GM12874 (cell line): Measurements from ENCODE around the gene PRH1.

ENCODE experiments used
- TF ChIP-seq, protein P1 (sequence below): IDR thresholded peaks from 2 replicates; pipeline ENCODE4 v1.5.1; 2011; ENCODE audit warnings: low read depth, mild to moderate bottlenecking, control low read depth, low read length, moderate library complexity; ENCODE audit not compliant: insufficient read depth

Gene PRH1

DNA sequence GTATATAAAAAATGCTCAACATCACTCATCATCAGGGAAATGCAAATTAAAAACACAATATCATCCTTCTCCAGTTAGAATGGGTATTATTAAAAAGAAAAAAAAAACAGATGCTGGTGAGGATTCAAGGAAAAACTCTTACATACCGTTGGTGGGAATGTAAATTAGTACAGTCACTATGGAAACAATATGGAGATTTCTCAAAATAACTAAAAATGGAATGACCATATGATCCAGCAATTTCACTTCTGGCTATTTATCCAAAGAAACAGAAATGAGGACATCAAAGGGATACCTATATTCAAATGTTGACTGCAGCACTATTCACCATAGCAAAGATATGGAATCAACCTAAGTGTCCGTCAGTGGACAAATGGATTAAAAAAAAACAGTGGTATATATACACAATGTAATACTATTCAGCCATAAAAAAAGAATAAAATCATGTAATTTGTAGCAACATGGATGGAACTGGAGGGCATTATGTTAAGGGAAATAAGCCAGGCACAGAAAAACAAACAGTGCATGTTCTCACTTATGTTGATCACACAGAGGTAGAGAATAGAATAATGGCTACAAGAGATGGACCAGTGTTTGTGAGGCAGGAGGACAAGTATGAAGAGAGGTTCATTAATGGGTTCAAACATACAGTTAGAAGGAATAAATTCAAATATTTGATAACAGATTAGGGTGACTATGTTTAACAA lies 20.4 kb downstream of the PRH1 start:
- TF ChIP-seq, protein P1, sequence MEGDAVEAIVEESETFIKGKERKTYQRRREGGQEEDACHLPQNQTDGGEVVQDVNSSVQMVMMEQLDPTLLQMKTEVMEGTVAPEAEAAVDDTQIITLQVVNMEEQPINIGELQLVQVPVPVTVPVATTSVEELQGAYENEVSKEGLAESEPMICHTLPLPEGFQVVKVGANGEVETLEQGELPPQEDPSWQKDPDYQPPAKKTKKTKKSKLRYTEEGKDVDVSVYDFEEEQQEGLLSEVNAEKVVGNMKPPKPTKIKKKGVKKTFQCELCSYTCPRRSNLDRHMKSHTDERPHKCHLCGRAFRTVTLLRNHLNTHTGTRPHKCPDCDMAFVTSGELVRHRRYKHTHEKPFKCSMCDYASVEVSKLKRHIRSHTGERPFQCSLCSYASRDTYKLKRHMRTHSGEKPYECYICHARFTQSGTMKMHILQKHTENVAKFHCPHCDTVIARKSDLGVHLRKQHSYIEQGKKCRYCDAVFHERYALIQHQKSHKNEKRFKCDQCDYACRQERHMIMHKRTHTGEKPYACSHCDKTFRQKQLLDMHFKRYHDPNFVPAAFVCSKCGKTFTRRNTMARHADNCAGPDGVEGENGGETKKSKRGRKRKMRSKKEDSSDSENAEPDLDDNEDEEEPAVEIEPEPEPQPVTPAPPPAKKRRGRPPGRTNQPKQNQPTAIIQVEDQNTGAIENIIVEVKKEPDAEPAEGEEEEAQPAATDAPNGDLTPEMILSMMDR = no peak

DNA sequence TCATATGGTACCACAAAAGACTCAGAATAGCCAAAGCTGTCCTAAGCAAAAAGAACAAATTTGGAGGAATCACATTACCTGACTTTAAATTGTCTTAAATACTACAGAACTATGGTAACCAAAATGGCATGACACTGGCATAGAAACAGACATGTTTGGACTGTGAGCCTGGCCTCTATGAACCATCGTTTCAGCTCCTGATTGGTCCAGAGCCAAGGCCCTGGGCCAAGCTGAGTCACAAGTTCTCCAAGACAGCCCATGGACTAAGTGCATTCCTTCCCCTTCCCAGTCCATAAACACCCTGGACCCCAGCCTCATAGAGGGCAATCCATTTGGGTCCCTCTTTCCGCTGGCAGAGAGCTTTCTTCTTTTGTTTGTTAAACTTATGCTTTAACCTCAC lies 22.7 kb downstream of the PRH1 start:
- TF ChIP-seq, protein P1 = no peak

DNA sequence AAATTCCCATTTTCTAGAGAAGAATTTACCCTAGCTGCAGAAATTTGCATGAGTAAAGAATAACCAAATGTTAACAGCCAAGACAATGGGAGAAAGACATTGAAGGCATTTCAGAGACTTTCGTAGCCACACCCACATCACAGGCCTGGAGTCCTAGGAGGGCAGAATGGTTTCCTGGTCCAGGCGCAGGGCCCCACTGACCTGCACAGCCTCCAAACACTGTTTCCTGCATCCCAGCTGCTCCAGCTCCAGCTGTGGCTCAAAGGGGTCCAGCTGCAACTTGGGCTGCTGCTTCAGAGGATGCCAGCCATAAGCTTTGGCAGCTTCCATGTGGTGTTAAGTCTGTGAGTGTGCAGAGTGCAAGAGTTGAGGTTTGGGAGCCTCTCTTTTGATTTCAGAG lies 28.2 kb downstream of the PRH1 start:
- TF ChIP-seq, protein P1 = no peak

DNA sequence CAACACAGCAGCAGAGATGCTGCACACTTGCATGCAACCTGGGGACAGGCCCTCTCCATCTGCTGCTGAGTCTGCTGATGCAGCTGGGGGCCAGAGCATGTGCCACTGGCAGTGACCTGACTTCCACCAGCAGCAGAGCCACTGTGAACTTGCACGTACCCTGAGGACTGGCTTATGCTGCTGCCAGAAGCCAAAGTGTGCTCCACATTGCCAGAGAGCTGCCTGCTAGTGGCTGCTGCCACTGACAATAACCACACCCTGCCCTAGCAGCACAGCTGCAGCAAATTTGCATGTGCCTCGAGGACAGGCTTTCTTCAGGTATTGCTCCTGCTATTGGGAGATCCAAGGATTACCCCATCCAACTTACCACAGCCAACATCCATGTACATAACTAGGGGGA lies 30.3 kb downstream of the PRH1 start:
- TF ChIP-seq, protein P1 = no peak

DNA sequence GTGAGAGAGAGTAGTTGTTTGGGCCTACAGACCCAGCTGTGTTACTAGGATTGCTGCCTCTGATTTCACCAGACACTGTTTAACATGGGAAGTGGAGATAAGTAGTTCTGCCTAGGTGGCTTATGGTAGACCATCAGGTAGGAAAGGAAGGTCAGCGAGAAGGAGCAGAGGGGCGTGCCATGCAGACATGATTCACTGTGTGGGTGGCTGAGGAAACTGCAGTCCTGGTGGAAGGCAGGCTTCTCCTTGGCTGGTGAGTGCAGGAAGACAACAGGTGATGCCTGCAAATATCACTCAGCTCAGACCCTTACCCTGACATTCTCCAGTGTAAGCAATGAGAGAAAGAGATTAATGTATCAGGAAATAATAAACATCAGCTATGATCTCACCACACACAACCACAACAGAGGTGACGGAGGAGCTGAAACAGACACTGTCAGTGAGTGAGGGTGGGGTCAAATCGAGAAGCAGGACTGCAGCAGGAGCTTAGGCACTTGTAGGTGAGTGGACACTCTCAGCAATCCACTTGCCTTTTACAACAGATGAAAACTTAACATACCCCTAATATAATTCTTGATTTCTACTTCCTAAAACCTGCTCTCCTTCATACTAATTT lies 32.7 kb downstream of the PRH1 start:
- TF ChIP-seq, protein P1 = no peak

DNA sequence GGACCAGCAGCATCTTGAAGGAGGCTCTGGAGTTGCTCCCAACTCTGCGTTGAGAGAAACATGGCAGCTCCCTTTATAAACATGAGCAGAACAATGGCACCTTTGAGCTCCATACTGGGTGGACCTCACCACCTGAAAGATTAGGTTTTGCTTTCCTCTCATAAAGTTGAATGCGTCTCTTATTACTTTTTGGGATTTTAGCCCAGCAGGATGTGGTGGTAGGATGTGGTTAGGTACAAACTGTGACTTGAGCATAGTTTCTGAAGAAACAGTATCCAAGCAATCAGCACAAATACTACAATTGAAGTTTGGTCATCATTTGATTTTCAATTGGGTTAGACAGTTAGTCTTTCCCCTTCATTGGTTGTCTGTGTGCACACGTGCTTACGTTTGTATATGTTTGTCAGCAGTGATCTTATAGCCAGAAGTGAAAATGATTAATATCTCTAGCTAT lies 34.6 kb downstream of the PRH1 start, which contains the start of gene PRR4:
Gene PRR4 (minus strand): TSS at position 51 of the 454 bp plus-strand sequence. CDS start 38 bp downstream, at position 13.
- TF ChIP-seq, protein P1 = no peak

DNA sequence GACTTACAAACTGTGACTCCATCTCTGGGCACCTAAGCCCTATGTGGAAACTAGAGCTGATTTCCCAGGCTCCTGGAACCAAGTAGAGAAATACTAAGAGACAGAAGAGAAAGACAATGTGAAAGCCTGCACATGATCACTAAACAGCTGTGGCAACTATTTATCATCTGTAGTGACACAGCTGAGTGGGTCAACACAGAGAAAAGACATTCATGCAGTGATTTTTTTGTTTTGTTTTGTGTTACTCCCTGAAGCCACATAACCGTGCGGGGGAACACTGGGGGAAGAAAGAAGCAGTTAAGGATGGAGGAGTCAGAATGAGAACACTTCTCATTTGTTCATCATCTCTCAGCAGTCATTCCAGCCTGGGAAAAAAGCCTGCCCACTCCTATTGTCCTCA lies 36.3 kb downstream of the PRH1 start:
- TF ChIP-seq, protein P1 = no peak
